Tibial nerve (tissue), 3 donors: ENCODE measurements around the gene ANKRA2.

Experiments used
- POLR2A ChIP-seq, 2 donors: fragments of 450-650 bp; IDR thresholded peaks; one replicate each; pipeline ENCODE4 v1.6.1; 2017; ENCODE audit warnings: antibody characterized with exemption in 2 of 2, mild to moderate bottlenecking in 2 of 2, moderate library complexity in 2 of 2
- TF ChIP-seq, protein P1 (sequence below), 5 experiments: fragments of 200-600 bp in 3 of 5; fragments of 450-650 bp in 2 of 5; sonication (generic) in 3 of 5; IDR thresholded peaks; one replicate each; pipeline ENCODE4 v1.5.1; 2016 to 2019; ENCODE audit warnings: antibody characterized with exemption in 5 of 5, mild to moderate bottlenecking in 3 of 5, moderate library complexity in 2 of 5

DNA sequence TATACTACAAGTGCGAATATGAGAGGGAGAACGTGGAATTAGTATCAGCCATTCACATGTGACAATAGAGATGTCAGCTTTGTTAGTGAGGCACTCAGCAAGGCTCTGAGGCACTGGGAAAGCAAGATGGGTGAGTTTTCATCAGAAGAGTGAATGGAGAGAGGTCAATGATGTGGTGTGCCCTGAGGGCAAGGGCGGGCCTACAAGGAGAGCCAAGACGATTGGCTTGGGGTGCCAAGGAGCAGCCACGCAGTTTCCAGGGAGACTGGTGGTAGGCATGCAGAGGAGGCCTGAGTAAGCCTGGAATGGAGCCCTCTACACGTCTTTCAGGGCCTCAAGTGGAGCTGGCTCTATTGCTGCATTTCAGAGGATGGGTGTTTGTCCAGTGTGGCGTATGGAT, 42.5 kb downstream of the ANKRA2 start:
- TF ChIP-seq, protein P1, sequence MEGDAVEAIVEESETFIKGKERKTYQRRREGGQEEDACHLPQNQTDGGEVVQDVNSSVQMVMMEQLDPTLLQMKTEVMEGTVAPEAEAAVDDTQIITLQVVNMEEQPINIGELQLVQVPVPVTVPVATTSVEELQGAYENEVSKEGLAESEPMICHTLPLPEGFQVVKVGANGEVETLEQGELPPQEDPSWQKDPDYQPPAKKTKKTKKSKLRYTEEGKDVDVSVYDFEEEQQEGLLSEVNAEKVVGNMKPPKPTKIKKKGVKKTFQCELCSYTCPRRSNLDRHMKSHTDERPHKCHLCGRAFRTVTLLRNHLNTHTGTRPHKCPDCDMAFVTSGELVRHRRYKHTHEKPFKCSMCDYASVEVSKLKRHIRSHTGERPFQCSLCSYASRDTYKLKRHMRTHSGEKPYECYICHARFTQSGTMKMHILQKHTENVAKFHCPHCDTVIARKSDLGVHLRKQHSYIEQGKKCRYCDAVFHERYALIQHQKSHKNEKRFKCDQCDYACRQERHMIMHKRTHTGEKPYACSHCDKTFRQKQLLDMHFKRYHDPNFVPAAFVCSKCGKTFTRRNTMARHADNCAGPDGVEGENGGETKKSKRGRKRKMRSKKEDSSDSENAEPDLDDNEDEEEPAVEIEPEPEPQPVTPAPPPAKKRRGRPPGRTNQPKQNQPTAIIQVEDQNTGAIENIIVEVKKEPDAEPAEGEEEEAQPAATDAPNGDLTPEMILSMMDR (IDR thresholded peaks at IDR 0.05): no peak
- TF ChIP-seq POLR2A (IDR thresholded peaks at IDR 0.05): no peak
